CD14-positive monocyte (primary cell): ENCODE data around the gene TMEM183A. TPM values are rescaled to one million over a fixed set of nuclear protein-coding genes. Genes with fewer than 3 reads are reported as not detected.

Experiments
- DNase-seq, 3 donors: peaks; one replicate each; pipeline ENCODE4 v3.0.0-alpha.2; 2011 to 2022
- H2AFZ ChIP-seq: 2 replicates; pipeline ENCODE4 v1.6.0; 2012; ENCODE audit warnings: mild to moderate bottlenecking, low read depth, low read length, inconsistent platforms; ENCODE audit not compliant: insufficient read depth, poor library complexity, severe bottlenecking
- H3K27ac ChIP-seq, 2 donors: 1 replicate in 1 of 2; 2 replicates in 1 of 2; pipeline ENCODE4 v1.5.1; 2012 to 2013; ENCODE audit warnings: low read length in 2 of 2, control low read depth in 1 of 2, inconsistent platforms in 1 of 2, low read depth in 1 of 2, mild to moderate bottlenecking in 1 of 2
- H3K27me3 ChIP-seq, 2 donors: one replicate each; pipeline versions ENCODE4 v1.6.0 to v1.6.1; 2011 to 2013; ENCODE audit warnings: low read length in 2 of 2; ENCODE audit not compliant: control insufficient read depth in 2 of 2, insufficient read depth in 2 of 2
- H3K36me3 ChIP-seq, 2 donors: replicated peaks in 1 of 2; 1 replicate in 1 of 2; 2 replicates in 1 of 2; pipeline versions ENCODE4 v1.5.1 to v1.6.1; 2012 to 2013; ENCODE audit warnings: low read length in 2 of 2, control low read depth in 1 of 2, inconsistent platforms in 1 of 2, mild to moderate bottlenecking in 1 of 2; ENCODE audit not compliant: insufficient read depth in 2 of 2, control insufficient read depth in 1 of 2
- H3K4me1 ChIP-seq, 2 donors: 1 replicate in 1 of 2; 2 replicates in 1 of 2; pipeline versions ENCODE4 v1.5.1 to v1.6.1; 2012 to 2013; ENCODE audit warnings: low read length in 2 of 2, control low read depth in 1 of 2, inconsistent platforms in 1 of 2, mild to moderate bottlenecking in 1 of 2, moderate library complexity in 1 of 2; ENCODE audit not compliant: insufficient read depth in 2 of 2, control insufficient read depth in 1 of 2
- H3K4me2 ChIP-seq: replicated peaks from 2 replicates; pipeline ENCODE3; 2012; ENCODE audit warnings: low read length, moderate library complexity, mild to moderate bottlenecking; ENCODE audit not compliant: poor library complexity, severe bottlenecking; ENCODE audit errors: extremely low read depth
- H3K4me3 ChIP-seq, 3 experiments: fragments of 200-600 bp in 1 of 3; sonication (generic) in 1 of 3; replicated peaks in 1 of 3; 1 replicate in 2 of 3; 2 replicates in 1 of 3; pipeline ENCODE4 v1.5.1; 2011 to 2013; ENCODE audit warnings: low read length in 3 of 3, mild to moderate bottlenecking in 3 of 3, control low read depth in 2 of 3, low read depth in 2 of 3, inconsistent platforms in 1 of 3, moderate library complexity in 1 of 3
- H3K79me2 ChIP-seq: 2 replicates; pipeline ENCODE4 v1.6.0; 2012; ENCODE audit warnings: mild to moderate bottlenecking, control low read depth, inconsistent platforms, low read length, moderate library complexity; ENCODE audit not compliant: insufficient read depth
- H3K9ac ChIP-seq: 2 replicates; pipeline ENCODE4 v1.6.0; 2017; ENCODE audit warnings: low read length, mild to moderate bottlenecking; ENCODE audit not compliant: insufficient read depth, poor library complexity, severe bottlenecking
- H3K9me3 ChIP-seq, 2 donors: replicated peaks in 1 of 2; 1 replicate in 1 of 2; 2 replicates in 1 of 2; pipeline versions ENCODE4 v1.5.1 to v1.6.1; 2012 to 2013; ENCODE audit warnings: low read length in 2 of 2, control low read depth in 1 of 2; ENCODE audit not compliant: control insufficient read depth in 1 of 2, insufficient read depth in 1 of 2
- H4K20me1 ChIP-seq: 2 replicates; pipeline ENCODE4 v1.6.0; 2012; ENCODE audit warnings: mild to moderate bottlenecking, low read length, control low read depth, moderate library complexity; ENCODE audit not compliant: insufficient read depth
- H3K27ac Mint-ChIP-seq, 7 donors: one replicate each; pipeline ENCODE4 v1.8.0; 2020; ENCODE audit warnings: mild to moderate bottlenecking in 7 of 7, mixed read lengths in 7 of 7, moderate library complexity in 6 of 7, inconsistent platforms in 2 of 7
- H3K27me3 Mint-ChIP-seq, 3 donors: one replicate each; pipeline ENCODE4 v1.8.0; 2021 to 2022; ENCODE audit warnings: low read depth in 3 of 3, mild to moderate bottlenecking in 3 of 3, mixed read lengths in 3 of 3, moderate library complexity in 3 of 3, inconsistent platforms in 1 of 3
- H3K36me3 Mint-ChIP-seq, 2 donors: one replicate each; pipeline ENCODE4 v1.8.0; 2020; ENCODE audit warnings: mixed read lengths in 2 of 2, inconsistent platforms in 1 of 2, mild to moderate bottlenecking in 1 of 2
- H3K4me1 Mint-ChIP-seq: one replicate; pipeline ENCODE4 v1.8.0; 2020; ENCODE audit warnings: mild to moderate bottlenecking, mixed read lengths
- H3K4me3 Mint-ChIP-seq, 2 donors: one replicate each; pipeline ENCODE4 v1.8.0; 2020; ENCODE audit warnings: mild to moderate bottlenecking in 2 of 2, mixed read lengths in 2 of 2, moderate library complexity in 1 of 2
- H3K9me3 Mint-ChIP-seq, 7 donors: one replicate each; pipeline ENCODE4 v1.8.0; 2020 to 2022; ENCODE audit warnings: mixed read lengths in 7 of 7, mild to moderate bottlenecking in 6 of 7, moderate library complexity in 6 of 7, inconsistent platforms in 2 of 7
- CTCF ChIP-seq: fragments of 200-600 bp; IDR thresholded peaks from one replicate; pipeline ENCODE4 v1.8.0; 2022; ENCODE audit warnings: antibody characterized with exemption, mild to moderate bottlenecking
- WGBS: methylation state at CpG from one replicate; pipeline ENCODE4 v1.1.5; 2013; ENCODE audit warnings: missing lambda C conversion rate; ENCODE audit not compliant: insufficient coverage; 5-methylcytosine and 5-hydroxymethylcytosine counted together
- intact Hi-C, 2 donors: fragments of 100-400 bp; cut with micrococcal nuclease; formaldehyde crosslinking; loops; one replicate each; pipeline versions ENCODE4 v1.15.0 to v1.15.1; 2023
- polyA plus RNA-seq, 3 donors: library from polyadenylated mRNA; depleted of rRNA in 1 of 3; unstranded in 2 of 3; stranded (reverse) in 1 of 3; fragments of 300-500 nt in 2 of 3; fragments of >200 nt in 1 of 3; fragmentation: Illumina TruSeq in 2 of 3; gene quantifications; 1 replicate in 2 of 3; 2 replicates in 1 of 3; pipeline ENCODE4 v1.2.3, GENCODE V29; 2012 to 2021

The TMEM183A gene
- polyA plus RNA-seq, 3 donors: 60.5 to 84.9 (median 70.0) TPM

GRCh38 chr1:203059485-203059884 lies 52.3 kb downstream of the TMEM183A start:
- Histone ChIP-seq H3K4me3 (peak overlapping the region in 2 of 3 experiments; percentile 4 to 55), H3K27ac (peak overlapping the region; percentile 56 to 57), H3K9ac (peak overlapping the region; percentile 4), H3K4me1 (peaks cover 66 to 69% of the 10 kb centered on the region in 2 donors), H4K20me1 (no peaks in the 10 kb centered on the region), H3K9me3 (no peaks in the 10 kb centered on the region), H3K4me2 (peak overlapping the region; percentile 72), H3K79me2 (peaks cover 6% of the 10 kb centered on the region), H3K27me3 (no peaks in the 10 kb centered on the region), H3K36me3 (no peaks in the 10 kb centered on the region), H2AFZ (no peak overlapping the region)
- DNase-seq: peak; percentile 20 to 53 (median 32)
- H3K36me3 Mint-ChIP-seq: peaks cover 9 to 21% of the 10 kb centered on the region in 2 donors
- WGBS: no CpG with 5 or more reads among the region's 2 CpGs
- H3K4me3 Mint-ChIP-seq: peak overlapping the region; percentile 53 to 82
- intact Hi-C loops: no loop called here
- peaks cover 0 to 2% (median 0%) of the 10 kb centered on the region in 7 donors for H3K9me3 Mint-ChIP-seq
- peak overlapping the region; percentile 70 to 93 (median 83) for H3K27ac Mint-ChIP-seq
- peak; percentile 21 for TF ChIP-seq CTCF
- peaks cover 79% of the 10 kb centered on the region for H3K4me1 Mint-ChIP-seq
- H3K27me3 Mint-ChIP-seq: peaks cover 0 to 3% (median 0%) of the 10 kb centered on the region in 3 donors

GRCh38 chr1:203060115-203060514 lies 52.9 kb downstream of the TMEM183A start:
- no peak for DNase-seq
- Histone ChIP-seq H3K36me3 (no peaks in the 10 kb centered on the region), H3K79me2 (peaks cover 6% of the 10 kb centered on the region), H4K20me1 (no peaks in the 10 kb centered on the region), H3K9me3 (no peaks in the 10 kb centered on the region), H3K27ac (no peak overlapping the region), H2AFZ (no peak overlapping the region), H3K27me3 (no peaks in the 10 kb centered on the region), H3K9ac (no peak overlapping the region), H3K4me2 (peak overlapping the region; percentile 72), H3K4me3 (peak overlapping the region in 1 of 3 experiments; percentile 55), H3K4me1 (peaks cover 66 to 69% of the 10 kb centered on the region in 2 donors)
- Mint-ChIP-seq H3K27ac (peak overlapping the region in 2 of 7 donors; percentile 58 to 59), H3K4me3 (peak overlapping the region in 1 of 2 donors; percentile 53), H3K9me3 (peaks cover 0 to 2% (median 0%) of the 10 kb centered on the region in 7 donors), H3K27me3 (peaks cover 0 to 3% (median 0%) of the 10 kb centered on the region in 3 donors), H3K4me1 (peaks cover 79% of the 10 kb centered on the region), H3K36me3 (peaks cover 13 to 27% of the 10 kb centered on the region in 2 donors)
- no peak for TF ChIP-seq CTCF
- WGBS: 92% methylated on average over 3 of the region's 11 CpGs
- intact Hi-C loops: no loop called here
